ENCODE measurements around the gene SPOCK3. TPM values are rescaled to one million over a fixed set of nuclear protein-coding genes. Genes with fewer than 3 reads are reported as not detected.
"Not testable (repeated sequence)": the region's sequence is repeated elsewhere in the genome, so short reads cannot be mapped to it uniquely, and the experiment has no call there.

Gene SPOCK3
- total RNA-seq, 4 donors from 2014 or later: 1.3 to 47.5 (median 18.4) TPM

DNA sequence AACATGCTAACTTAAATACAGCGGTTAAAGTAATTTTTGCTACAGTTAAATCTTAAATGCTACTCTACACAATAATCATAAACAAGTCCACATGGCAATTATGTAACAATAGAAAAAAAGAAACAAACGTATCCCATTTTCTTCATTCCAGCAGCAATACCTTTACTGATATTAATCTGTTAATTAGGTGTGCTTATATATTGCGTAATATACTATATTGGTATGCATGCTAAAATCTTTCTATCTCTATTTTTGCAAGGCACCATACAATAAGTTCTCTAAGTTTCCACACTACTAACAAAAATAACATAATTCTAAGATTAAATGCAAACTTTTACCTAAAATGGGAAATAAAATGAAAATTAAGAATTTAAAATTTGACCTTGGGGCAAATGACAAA, 500.6 kb downstream of the SPOCK3 start:
- H3K27me3 ChIP-seq: peaks cover 0 to 4% of the 10 kb centered on the region in 2 donors
- no peaks in the 10 kb centered on the region for H3K9me3 ChIP-seq
- H3K4me3 ChIP-seq: no peak overlapping the region
- no peak overlapping the region for H3K27ac ChIP-seq
- no peak for DNase-seq
- TF ChIP-seq, protein P1, sequence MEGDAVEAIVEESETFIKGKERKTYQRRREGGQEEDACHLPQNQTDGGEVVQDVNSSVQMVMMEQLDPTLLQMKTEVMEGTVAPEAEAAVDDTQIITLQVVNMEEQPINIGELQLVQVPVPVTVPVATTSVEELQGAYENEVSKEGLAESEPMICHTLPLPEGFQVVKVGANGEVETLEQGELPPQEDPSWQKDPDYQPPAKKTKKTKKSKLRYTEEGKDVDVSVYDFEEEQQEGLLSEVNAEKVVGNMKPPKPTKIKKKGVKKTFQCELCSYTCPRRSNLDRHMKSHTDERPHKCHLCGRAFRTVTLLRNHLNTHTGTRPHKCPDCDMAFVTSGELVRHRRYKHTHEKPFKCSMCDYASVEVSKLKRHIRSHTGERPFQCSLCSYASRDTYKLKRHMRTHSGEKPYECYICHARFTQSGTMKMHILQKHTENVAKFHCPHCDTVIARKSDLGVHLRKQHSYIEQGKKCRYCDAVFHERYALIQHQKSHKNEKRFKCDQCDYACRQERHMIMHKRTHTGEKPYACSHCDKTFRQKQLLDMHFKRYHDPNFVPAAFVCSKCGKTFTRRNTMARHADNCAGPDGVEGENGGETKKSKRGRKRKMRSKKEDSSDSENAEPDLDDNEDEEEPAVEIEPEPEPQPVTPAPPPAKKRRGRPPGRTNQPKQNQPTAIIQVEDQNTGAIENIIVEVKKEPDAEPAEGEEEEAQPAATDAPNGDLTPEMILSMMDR (IDR thresholded peaks at IDR 0.05): no peak
- TF ChIP-seq POLR2A (IDR thresholded peaks at IDR 0.05): no peak
- H3K36me3 ChIP-seq: no peaks in the 10 kb centered on the region
- no peaks in the 10 kb centered on the region for H3K4me1 ChIP-seq
- intact Hi-C loops (cut with DNase I; ENCODE audit: low total_unique reads): no loop called here

DNA sequence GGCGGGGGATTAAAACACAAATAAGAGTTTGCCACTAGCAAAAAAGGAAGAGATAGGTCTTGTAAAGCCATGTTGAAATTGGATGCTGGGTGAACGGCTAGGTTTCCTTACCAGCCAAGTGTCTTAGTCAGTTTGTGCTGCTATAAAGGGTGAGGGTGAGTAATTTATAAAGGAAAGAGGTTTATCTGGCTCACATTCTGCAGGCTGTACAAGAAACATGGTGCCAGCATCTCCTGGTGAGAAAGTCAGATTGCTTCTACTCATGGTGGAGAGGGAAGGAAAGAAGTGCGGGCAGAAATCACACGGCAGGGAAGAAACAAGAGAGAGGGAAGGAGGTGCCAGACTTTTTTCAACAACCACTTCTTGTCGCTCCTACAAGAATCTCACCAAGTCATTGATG, 507.5 kb downstream of the SPOCK3 start:
- TF ChIP-seq, protein P1 (IDR thresholded peaks at IDR 0.05): no peak
- TF ChIP-seq POLR2A (IDR thresholded peaks at IDR 0.05): no peak
- H3K9me3 ChIP-seq: no peaks in the 10 kb centered on the region
- no peak overlapping the region for H3K27ac ChIP-seq
- intact Hi-C loops (cut with DNase I; ENCODE audit: low total_unique reads): no loop called here
- H3K27me3 ChIP-seq: no peaks in the 10 kb centered on the region
- no peak for DNase-seq
- no peak overlapping the region for H3K4me3 ChIP-seq
- H3K4me1 ChIP-seq: no peaks in the 10 kb centered on the region
- no peaks in the 10 kb centered on the region for H3K36me3 ChIP-seq

DNA sequence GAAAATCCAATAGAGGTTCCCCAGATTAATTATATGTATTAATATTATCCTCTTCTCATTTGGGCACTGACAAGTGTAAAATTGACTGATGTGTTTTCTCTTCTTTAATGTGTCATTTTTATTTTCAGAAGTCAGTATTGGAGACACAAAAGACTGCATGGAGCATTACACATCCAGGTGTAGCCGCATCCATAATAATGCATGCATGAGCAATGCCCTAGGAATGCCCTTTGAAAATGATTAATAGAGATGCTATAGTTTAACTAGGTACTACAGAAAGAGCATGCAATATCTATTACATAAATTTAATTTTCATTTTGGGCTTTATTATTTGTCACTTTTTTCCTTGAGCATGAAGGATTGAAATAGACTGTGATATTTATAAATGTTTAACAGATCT, 509.9 kb downstream of the SPOCK3 start:
- no peaks in the 10 kb centered on the region for H3K9me3 ChIP-seq
- no peak overlapping the region for H3K27ac ChIP-seq
- H3K4me3 ChIP-seq: no peak overlapping the region
- TF ChIP-seq, protein P1 (IDR thresholded peaks at IDR 0.05): no peak
- TF ChIP-seq POLR2A (IDR thresholded peaks at IDR 0.05): no peak
- no peak for DNase-seq
- no peaks in the 10 kb centered on the region for H3K36me3 ChIP-seq
- no peaks in the 10 kb centered on the region for H3K27me3 ChIP-seq
- intact Hi-C loops (cut with DNase I; ENCODE audit: low total_unique reads): no loop called here
- no peaks in the 10 kb centered on the region for H3K4me1 ChIP-seq

DNA sequence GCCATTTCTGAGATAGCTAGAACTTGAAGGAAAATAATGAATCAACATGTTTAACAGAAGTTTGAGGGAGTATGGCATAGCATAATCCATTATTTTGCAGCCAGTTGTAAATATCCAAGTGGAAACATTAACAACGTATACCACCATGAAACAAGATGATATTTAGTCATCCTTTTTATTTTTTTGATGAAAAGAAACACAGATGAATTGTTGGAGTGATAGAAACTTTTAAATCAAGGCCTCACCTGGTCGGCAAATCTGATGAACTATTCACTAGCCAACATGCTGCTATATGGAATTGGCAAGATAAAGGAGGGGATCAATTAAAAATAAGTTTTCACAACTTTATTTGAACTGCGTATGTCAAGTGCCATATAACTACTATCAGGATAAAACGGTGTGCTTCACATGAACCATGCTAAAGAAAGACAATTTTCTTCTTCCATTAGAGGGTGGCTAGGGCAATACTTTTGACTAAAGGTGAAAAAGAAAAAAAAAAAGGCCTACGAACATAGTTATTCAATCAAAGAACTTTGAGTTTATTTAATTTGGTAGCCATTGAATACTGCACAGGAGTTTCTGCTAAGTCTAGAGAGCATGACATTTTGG, 510.7 kb downstream of the SPOCK3 start:
- H3K27me3 ChIP-seq: no peaks in the 10 kb centered on the region
- H3K4me3 ChIP-seq: no peak overlapping the region
- H3K36me3 ChIP-seq: no peaks in the 10 kb centered on the region
- no peaks in the 10 kb centered on the region for H3K4me1 ChIP-seq
- DNase-seq: no peak
- H3K27ac ChIP-seq: no peak overlapping the region
- H3K9me3 ChIP-seq: no peaks in the 10 kb centered on the region
- intact Hi-C loops (cut with DNase I; ENCODE audit: low total_unique reads): no loop called here
- TF ChIP-seq POLR2A (IDR thresholded peaks at IDR 0.05): no peak
- TF ChIP-seq, protein P1 (IDR thresholded peaks at IDR 0.05): no peak

DNA sequence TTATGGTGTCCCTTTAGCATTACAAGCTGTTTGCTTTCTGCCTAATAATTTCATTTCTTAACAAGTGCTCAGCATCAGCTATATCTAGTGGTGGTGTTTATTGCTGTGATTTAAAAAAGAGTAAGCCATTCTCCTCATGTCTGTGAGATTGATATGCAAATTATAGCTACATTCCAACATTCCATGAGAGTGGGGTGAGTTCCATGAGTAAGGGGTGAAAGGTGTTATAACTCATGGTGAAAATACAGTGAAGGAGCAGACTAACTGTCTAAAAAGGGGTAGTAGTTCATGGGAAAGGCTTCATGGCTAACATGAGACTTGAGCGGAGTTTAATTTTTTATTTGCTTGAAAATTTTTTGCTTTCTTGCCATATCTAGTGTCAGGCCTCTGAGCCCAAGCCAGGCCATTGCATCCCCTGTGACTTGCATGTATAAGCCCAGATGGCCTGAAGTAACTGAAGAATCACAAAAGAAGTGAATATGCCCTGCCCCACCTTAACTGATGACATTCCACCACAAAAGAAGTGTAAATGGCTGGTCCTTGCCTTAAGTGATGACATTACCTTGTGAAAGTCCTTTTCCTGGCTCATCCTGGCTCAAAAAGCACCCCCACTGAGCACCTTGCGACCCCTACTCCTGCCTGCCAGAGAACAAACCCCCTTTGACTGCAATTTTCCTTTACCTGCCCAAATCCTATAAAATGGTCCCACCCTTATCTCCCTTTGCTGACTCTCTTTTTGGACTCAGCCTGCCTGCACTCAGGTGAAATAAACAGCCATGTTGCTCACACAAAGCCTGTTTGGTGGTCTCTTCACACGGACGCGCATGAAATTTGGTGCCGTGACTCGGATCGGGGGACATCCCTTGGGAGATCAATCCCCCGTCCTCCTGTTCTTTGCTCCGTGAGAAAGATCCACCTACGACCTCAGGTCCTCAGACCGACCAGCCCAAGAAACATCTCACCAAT, 518.3 kb downstream of the SPOCK3 start:
- intact Hi-C loops (cut with DNase I; ENCODE audit: low total_unique reads); H3K27ac ChIP-seq; DNase-seq; H3K9me3 ChIP-seq; H3K4me3 ChIP-seq; H3K36me3 ChIP-seq; H3K4me1 ChIP-seq; H3K27me3 ChIP-seq: not testable (repeated sequence)
